Uterus (tissue), 4 donors: Measurements from ENCODE around the gene PMPCA. TPM values are rescaled to one million over a fixed set of nuclear protein-coding genes. Genes with fewer than 3 reads are reported as not detected.

Source experiments
- DNase-seq, 2 donors: peaks; one replicate each; pipeline ENCODE4 v3.0.0-alpha.2; 2019 to 2020
- H3K27ac ChIP-seq, 2 donors: fragments of 200-600 bp; sonication (generic); 1 replicate in 1 of 2; 2 replicates in 1 of 2; pipeline ENCODE4 v1.5.1; 2016 to 2018
- H3K27me3 ChIP-seq, 2 donors: fragments of 200-600 bp; sonication (generic); one replicate each; pipeline ENCODE4 v1.5.1; 2018 to 2019; ENCODE audit warnings: control low read depth in 1 of 2
- H3K36me3 ChIP-seq, 2 donors: fragments of 200-600 bp; sonication (generic); one replicate each; pipeline ENCODE4 v1.5.1; 2019; ENCODE audit warnings: control low read depth in 1 of 2
- H3K4me1 ChIP-seq, 2 donors: fragments of 200-600 bp; sonication (generic); one replicate each; pipeline ENCODE4 v1.5.1; 2018 to 2019; ENCODE audit warnings: control low read depth in 1 of 2
- H3K4me3 ChIP-seq, 2 donors: fragments of 200-600 bp; sonication (generic); 1 replicate in 1 of 2; 2 replicates in 1 of 2; pipeline ENCODE4 v1.5.1; 2018 to 2019; ENCODE audit warnings: mild to moderate bottlenecking in 1 of 2
- H3K9me3 ChIP-seq, 2 donors: fragments of 200-600 bp; sonication (generic); one replicate each; pipeline ENCODE4 v1.5.1; 2019; ENCODE audit warnings: control low read depth in 1 of 2
- CTCF ChIP-seq, 4 experiments: fragments of 200-600 bp in 2 of 4; fragments of 450-650 bp in 2 of 4; sonication (generic) in 2 of 4; IDR thresholded peaks; one replicate each; pipeline ENCODE4 v1.5.1; 2016 to 2019; ENCODE audit warnings: antibody characterized with exemption in 4 of 4, mild to moderate bottlenecking in 2 of 4, moderate library complexity in 1 of 4
- POLR2A ChIP-seq, 2 donors: fragments of 450-650 bp; IDR thresholded peaks; one replicate each; pipeline ENCODE4 v1.6.1; 2016; ENCODE audit warnings: antibody characterized with exemption in 2 of 2, mild to moderate bottlenecking in 1 of 2, moderate library complexity in 1 of 2
- intact Hi-C: fragments of 100-400 bp; cut with DNase I; formaldehyde crosslinking; loops from one replicate; pipeline ENCODE4 v1.15.1; 2023; ENCODE audit warnings: low total_unique reads
- total RNA-seq, 4 donors: library from RNA; depleted of rRNA in 3 of 4; stranded (reverse); fragments of >200 nt in 3 of 4; gene quantifications; one replicate each; pipeline versions ENCODE4 v1.1.0 to v1.2.4, GENCODE V29; 2014 to 2023
- donor health status: DM: yes; HTN: yes; CAD: no.

The PMPCA gene
- total RNA-seq, 4 donors from 2014 or later: 0.77 to 39.0 (median 29.5) TPM

- H3K9me3 ChIP-seq: no peaks in the 10 kb centered on the region
- H3K4me3 ChIP-seq: no peak overlapping the region
- H3K36me3 ChIP-seq: no peaks in the 10 kb centered on the region
- no peak overlapping the region for H3K27ac ChIP-seq
- no peak for TF ChIP-seq POLR2A (IDR thresholded peaks at IDR 0.05)
- TF ChIP-seq CTCF (IDR thresholded peaks at IDR 0.05): no peak
- no peaks in the 10 kb centered on the region for H3K27me3 ChIP-seq
- intact Hi-C loops: no loop called here
- no peaks in the 10 kb centered on the region for H3K4me1 ChIP-seq
- no peak for DNase-seq
These were observed 39.0 kb upstream of the PMPCA start for GRCh38 chr9:136371533-136371880.

GRCh38 chr9:136372006-136372405 is 38.5 kb upstream of the PMPCA start:
- TF ChIP-seq CTCF (IDR thresholded peaks at IDR 0.05) (no peak), POLR2A (IDR thresholded peaks at IDR 0.05) (no peak)
- intact Hi-C loops: no loop called here
- no peaks in the 10 kb centered on the region for H3K36me3 ChIP-seq
- no peak overlapping the region for H3K4me3 ChIP-seq
- H3K9me3 ChIP-seq: no peaks in the 10 kb centered on the region
- H3K4me1 ChIP-seq: no peaks in the 10 kb centered on the region
- H3K27me3 ChIP-seq: no peaks in the 10 kb centered on the region
- DNase-seq: no peak
- no peak overlapping the region for H3K27ac ChIP-seq

- H3K4me1 ChIP-seq: no peaks in the 10 kb centered on the region
- H3K4me3 ChIP-seq: no peak overlapping the region
- intact Hi-C loops: no loop called here
- no peaks in the 10 kb centered on the region for H3K36me3 ChIP-seq
- no peaks in the 10 kb centered on the region for H3K9me3 ChIP-seq
- no peak overlapping the region for H3K27ac ChIP-seq
- H3K27me3 ChIP-seq: no peaks in the 10 kb centered on the region
- DNase-seq: peak in 1 of 2 donors; percentile 58
- TF ChIP-seq POLR2A (IDR thresholded peaks at IDR 0.05) (no peak), CTCF (IDR thresholded peaks at IDR 0.05) (peak in 1 of 4 experiments; percentile 28)
These were observed 37.7 kb upstream of the PMPCA start for GRCh38 chr9:136372561-136373299.

GRCh38 chr9:136373300-136374182 is 36.9 kb upstream of the PMPCA start, which contains the start of gene CARD9:
CARD9 (minus strand) TSS chr9:136373669; CDS start chr9:136372078, 1,591 bp downstream.
- Histone ChIP-seq H3K4me3 (no peak within 1 kb of the TSS), H3K9me3 (no peaks in the 10 kb centered on the region), H3K4me1 (no peaks in the 10 kb centered on the region), H3K27me3 (no peaks in the 10 kb centered on the region), H3K36me3 (no peaks in the 10 kb centered on the region), H3K27ac (no peak within 1 kb of the TSS)
- TF ChIP-seq POLR2A (IDR thresholded peaks at IDR 0.05): no peak
- no peak for TF ChIP-seq CTCF (IDR thresholded peaks at IDR 0.05)
- intact Hi-C loops: no loop called here
- DNase-seq: no peak

GRCh38 chr9:136374183-136374575 is 36.3 kb upstream of the PMPCA start:
- Histone ChIP-seq H3K4me1 (no peaks in the 10 kb centered on the region), H3K27ac (no peak overlapping the region), H3K4me3 (no peak overlapping the region), H3K36me3 (no peaks in the 10 kb centered on the region), H3K9me3 (no peaks in the 10 kb centered on the region), H3K27me3 (no peaks in the 10 kb centered on the region)
- DNase-seq: no peak
- intact Hi-C loops: no loop called here
- no peak for TF ChIP-seq POLR2A (IDR thresholded peaks at IDR 0.05)
- no peak for TF ChIP-seq CTCF (IDR thresholded peaks at IDR 0.05)
